GM12878 (cell line): ENCODE data around the gene KCNE2. TPM values are rescaled to one million over a fixed set of nuclear protein-coding genes. Genes with fewer than 3 reads are reported as not detected.
A peak's percentile ranks its signal among the peaks of the same experiment; 100 is the strongest.

ENCODE experiments used
- ESRRA ChIP-seq: IDR thresholded peaks from 2 replicates; pipeline ENCODE4 v1.6.1; 2012; ENCODE audit warnings: mild to moderate bottlenecking, low read length, improper control_type of control experiment
- KAT2A ChIP-seq: conservative IDR thresholded peaks from 2 replicates; pipeline ENCODE4 v1.6.1; 2011; ENCODE audit warnings: low read depth, low read length; ENCODE audit not compliant: control insufficient read depth
- MEF2B ChIP-seq: fragments of 450-650 bp; IDR thresholded peaks from 2 replicates; pipeline ENCODE4 v1.6.1; 2018; ENCODE audit warnings: mild to moderate bottlenecking, moderate library complexity; ENCODE audit not compliant: partially characterized antibody, poor library complexity, severe bottlenecking
- NFXL1 ChIP-seq: fragments of 450-650 bp; IDR thresholded peaks from 2 replicates; pipeline ENCODE4 v1.6.1; 2017; ENCODE audit warnings: antibody characterized with exemption, mild to moderate bottlenecking, borderline replicate concordance
- PAX5 ChIP-seq: IDR thresholded peaks from 2 replicates; pipeline ENCODE4 v1.6.1; 2011; ENCODE audit warnings: low read depth, low read length, borderline replicate concordance
- RAD21 ChIP-seq: IDR thresholded peaks from 2 replicates; pipeline ENCODE4 v1.6.1; 2011; ENCODE audit warnings: mild to moderate bottlenecking, low read depth, low read length, moderate library complexity; ENCODE audit not compliant: insufficient read depth
- SUPT20H ChIP-seq: IDR thresholded peaks from 2 replicates; pipeline ENCODE4 v1.6.1; 2011; ENCODE audit warnings: low read depth, mild to moderate bottlenecking, low read length, moderate library complexity, borderline replicate concordance; ENCODE audit not compliant: control insufficient read depth
- YY1 ChIP-seq: IDR thresholded peaks from 2 replicates; pipeline ENCODE4 v1.6.1; 2011; ENCODE audit warnings: low read depth, mild to moderate bottlenecking, low read length
- ZSCAN29 ChIP-seq: fragments of 450-650 bp; IDR thresholded peaks from 2 replicates; pipeline ENCODE4 v1.6.1; 2017; ENCODE audit warnings: mild to moderate bottlenecking, moderate library complexity
- polyA plus RNA-seq, 11 experiments: library from polyadenylated mRNA; depleted of rRNA in 4 of 11; unstranded in 6 of 11; stranded (reverse) in 5 of 11; fragments of >200 nt; fragmentation: Nextera tagmentation in 4 of 11; fragmentation: Illumina TruSeq in 1 of 11; extraction: Ambion mirVana in 4 of 11; extraction: Trizol in 1 of 11; gene quantifications; 1 replicate in 1 of 11; 2 replicates in 10 of 11; pipeline versions ENCODE4 v1.2.1 to v1.2.3, GENCODE V29; 2011 to 2016; ENCODE audit warnings: inconsistent platforms in 2 of 11, missing spikeins in 2 of 11, low read depth in 1 of 11
- total RNA-seq, 4 experiments: library from RNA; depleted of rRNA in 3 of 4; stranded (reverse); fragments of >200 nt in 3 of 4; fragmentation: Illumina TruSeq in 1 of 4; extraction: Trizol in 1 of 4; gene quantifications; 2 replicates each; pipeline versions ENCODE4 v1.2.1 to v1.2.3, GENCODE V29; 2013 to 2021
- TF ChIP-seq, protein P1 (sequence below): IDR thresholded peaks from 2 replicates; pipeline ENCODE4 v1.6.1; 2012; ENCODE audit warnings: low read depth, low read length, improper control_type of control experiment
- TF ChIP-seq, protein P2 (sequence below): IDR thresholded peaks from 2 replicates; pipeline ENCODE4 v1.6.1; 2011; ENCODE audit warnings: mild to moderate bottlenecking, low read depth, low read length, moderate library complexity; ENCODE audit not compliant: insufficient replicate concordance
- TF ChIP-seq, protein P3 (sequence below), 3 experiments: IDR thresholded peaks in 2 of 3; conservative IDR thresholded peaks in 1 of 3; 2 replicates each; pipeline ENCODE4 v1.5.1; 2011; ENCODE audit warnings: low read depth in 3 of 3, low read length in 3 of 3, mild to moderate bottlenecking in 3 of 3, control low read depth in 2 of 3, moderate library complexity in 2 of 3, inconsistent platforms in 1 of 3, mixed read lengths in 1 of 3; ENCODE audit not compliant: control insufficient read depth in 2 of 3, insufficient read depth in 1 of 3; ENCODE audit errors: extremely low read depth in 1 of 3

KCNE2 gene
- total and polyA plus RNA-seq, 10 of the 15 experiments (the other 5 are each of a cell fraction or from before 2014, with no cell fraction given), result not detected

DNA sequence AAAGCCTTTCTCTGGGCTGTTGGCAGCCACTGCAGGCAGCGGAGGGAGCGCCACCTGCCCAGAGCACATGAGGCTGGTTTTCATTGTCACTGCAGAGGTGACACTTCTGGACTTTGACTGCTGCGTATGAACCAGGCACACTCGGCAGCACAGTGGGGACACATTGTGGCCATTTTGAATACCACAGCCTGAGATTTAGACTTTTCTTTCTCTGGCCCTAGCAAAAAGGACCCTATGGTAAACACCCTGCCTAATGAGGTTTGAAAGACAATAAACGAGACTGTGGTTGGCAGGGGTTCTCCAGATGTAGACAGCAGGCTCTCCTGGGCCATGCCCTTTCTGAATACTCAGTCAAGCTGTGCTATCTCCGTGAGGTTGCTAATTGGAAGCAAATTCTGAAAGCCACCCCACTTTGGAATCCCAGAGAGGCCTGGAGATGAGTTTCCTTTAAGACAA, 12.0 kb upstream of the KCNE2 start (continued):
- TF ChIP-seq SUPT20H (no peak), ESRRA (peak; percentile 63; the same call in 1 of the 2 replicates), MEF2B (no peak), PAX5 (peak; percentile 33; the same call in 1 of the 2 replicates), RAD21 (peak; percentile 83), KAT2A (no peak), YY1 (0 out of 2 replicates have a peak, but pooled peaks have one; percentile 17), NFXL1 (0 out of 2 replicates have a peak, but pooled peaks have one; percentile 61), ZSCAN29 (no peak)
- TF ChIP-seq, protein P1, sequence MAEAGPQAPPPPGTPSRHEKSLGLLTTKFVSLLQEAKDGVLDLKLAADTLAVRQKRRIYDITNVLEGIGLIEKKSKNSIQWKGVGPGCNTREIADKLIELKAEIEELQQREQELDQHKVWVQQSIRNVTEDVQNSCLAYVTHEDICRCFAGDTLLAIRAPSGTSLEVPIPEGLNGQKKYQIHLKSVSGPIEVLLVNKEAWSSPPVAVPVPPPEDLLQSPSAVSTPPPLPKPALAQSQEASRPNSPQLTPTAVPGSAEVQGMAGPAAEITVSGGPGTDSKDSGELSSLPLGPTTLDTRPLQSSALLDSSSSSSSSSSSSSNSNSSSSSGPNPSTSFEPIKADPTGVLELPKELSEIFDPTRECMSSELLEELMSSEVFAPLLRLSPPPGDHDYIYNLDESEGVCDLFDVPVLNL, result no peak
- TF ChIP-seq, protein P2, sequence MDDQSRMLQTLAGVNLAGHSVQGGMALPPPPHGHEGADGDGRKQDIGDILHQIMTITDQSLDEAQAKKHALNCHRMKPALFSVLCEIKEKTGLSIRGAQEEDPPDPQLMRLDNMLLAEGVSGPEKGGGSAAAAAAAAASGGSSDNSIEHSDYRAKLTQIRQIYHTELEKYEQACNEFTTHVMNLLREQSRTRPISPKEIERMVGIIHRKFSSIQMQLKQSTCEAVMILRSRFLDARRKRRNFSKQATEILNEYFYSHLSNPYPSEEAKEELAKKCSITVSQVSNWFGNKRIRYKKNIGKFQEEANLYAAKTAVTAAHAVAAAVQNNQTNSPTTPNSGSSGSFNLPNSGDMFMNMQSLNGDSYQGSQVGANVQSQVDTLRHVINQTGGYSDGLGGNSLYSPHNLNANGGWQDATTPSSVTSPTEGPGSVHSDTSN, result no peak
- TF ChIP-seq, protein P3, sequence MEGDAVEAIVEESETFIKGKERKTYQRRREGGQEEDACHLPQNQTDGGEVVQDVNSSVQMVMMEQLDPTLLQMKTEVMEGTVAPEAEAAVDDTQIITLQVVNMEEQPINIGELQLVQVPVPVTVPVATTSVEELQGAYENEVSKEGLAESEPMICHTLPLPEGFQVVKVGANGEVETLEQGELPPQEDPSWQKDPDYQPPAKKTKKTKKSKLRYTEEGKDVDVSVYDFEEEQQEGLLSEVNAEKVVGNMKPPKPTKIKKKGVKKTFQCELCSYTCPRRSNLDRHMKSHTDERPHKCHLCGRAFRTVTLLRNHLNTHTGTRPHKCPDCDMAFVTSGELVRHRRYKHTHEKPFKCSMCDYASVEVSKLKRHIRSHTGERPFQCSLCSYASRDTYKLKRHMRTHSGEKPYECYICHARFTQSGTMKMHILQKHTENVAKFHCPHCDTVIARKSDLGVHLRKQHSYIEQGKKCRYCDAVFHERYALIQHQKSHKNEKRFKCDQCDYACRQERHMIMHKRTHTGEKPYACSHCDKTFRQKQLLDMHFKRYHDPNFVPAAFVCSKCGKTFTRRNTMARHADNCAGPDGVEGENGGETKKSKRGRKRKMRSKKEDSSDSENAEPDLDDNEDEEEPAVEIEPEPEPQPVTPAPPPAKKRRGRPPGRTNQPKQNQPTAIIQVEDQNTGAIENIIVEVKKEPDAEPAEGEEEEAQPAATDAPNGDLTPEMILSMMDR (IDR thresholded peaks at IDR 0.05 in 2 of 3, conservative IDR thresholded peaks at IDR 0.05 in 1 of 3; ENCODE audit: control insufficient read depth in 2 of 3, extremely low read depth in 1 of 3, insufficient read depth in 1 of 3, low read depth in 3 of 3, low read length in 3 of 3), result peak; percentile 64 to 88 (median 69)
